Measurements from ENCODE around the gene GABRB2. TPM values are rescaled to one million over a fixed set of nuclear protein-coding genes. Genes with fewer than 3 reads are reported as not detected.

GABRB2 gene
- total RNA-seq, 1 experiment from 2014 or later = not detected

GRCh38 chr5:161372682-161373344, 173.7 kb downstream of the GABRB2 start:
- Histone ChIP-seq H3K27me3 (ENCODE audit: control insufficient read depth, insufficient read depth, low read length) (no peaks in the 10 kb centered on the region), H3K36me3 (ENCODE audit: control insufficient read depth, insufficient read depth, low read length) (no peaks in the 10 kb centered on the region), H3K9me3 (ENCODE audit: control insufficient read depth, insufficient read depth, low read depth, low read length) (no peaks in the 10 kb centered on the region), H3K27ac (ENCODE audit: low read length) (no peak overlapping the region), H3K4me3 (ENCODE audit: low read depth in 2 of 2, low read length in 2 of 2) (no peak overlapping the region), H3K4me1 (ENCODE audit: control insufficient read depth, insufficient read depth, low read length) (no peaks in the 10 kb centered on the region)
- TF ChIP-seq POLR2AphosphoS5 (IDR thresholded peaks at IDR 0.05; ENCODE audit: low read depth, low read length) (no peak), CTCF (IDR thresholded peaks at IDR 0.05) (no peak), REST (IDR thresholded peaks at IDR 0.05; ENCODE audit: insufficient read depth in 1 of 2, low read depth in 2 of 2, low read length in 1 of 2) (no peak), SIN3A (IDR thresholded peaks at IDR 0.05; ENCODE audit: borderline replicate concordance, insufficient read depth, low read depth, low read length) (no peak), TCF7L2 (IDR thresholded peaks at IDR 0.05; ENCODE audit: low read depth, low read length) (no peak)
- no peak for ATAC-seq
- intact Hi-C loops (cut with micrococcal nuclease; ENCODE audit: unreplicated experiment) (no loop called here), in situ Hi-C loops (cut with HindIII; ENCODE audit: low pct_unique_long_range_greater_than_20kb, low sequenced_read_pairs) (no loop called here)
- ChIA-PET POLR2A (no interaction called here), CTCF (no interaction called here)
- no TSS peak for BruUV-seq (replicated peaks)
- no peak for DNase-seq (ENCODE audit: low read depth, low spot score)

- DNase-seq (ENCODE audit: low read depth, low spot score) (no peak), ATAC-seq (no peak)
- no peaks in the 10 kb centered on the region for H3K27me3 ChIP-seq (ENCODE audit: control insufficient read depth, insufficient read depth, low read length)
- intact Hi-C loops (cut with micrococcal nuclease; ENCODE audit: unreplicated experiment) = no loop called here
- no peaks in the 10 kb centered on the region for H3K36me3 ChIP-seq (ENCODE audit: control insufficient read depth, insufficient read depth, low read length)
- BruUV-seq (replicated peaks) = no TSS peak
- H3K27ac ChIP-seq (ENCODE audit: low read length) = no peak overlapping the region
- in situ Hi-C loops (cut with HindIII; ENCODE audit: low pct_unique_long_range_greater_than_20kb, low sequenced_read_pairs) = no loop called here
- H3K9me3 ChIP-seq (ENCODE audit: control insufficient read depth, insufficient read depth, low read depth, low read length) = no peaks in the 10 kb centered on the region
- H3K4me3 ChIP-seq (ENCODE audit: low read depth in 2 of 2, low read length in 2 of 2) = no peak overlapping the region
- ChIA-PET CTCF (no interaction called here), POLR2A (no interaction called here)
- TF ChIP-seq REST (IDR thresholded peaks at IDR 0.05; ENCODE audit: insufficient read depth in 1 of 2, low read depth in 2 of 2, low read length in 1 of 2) = no peak
- TF ChIP-seq TCF7L2 (IDR thresholded peaks at IDR 0.05; ENCODE audit: low read depth, low read length) = no peak
- no peaks in the 10 kb centered on the region for H3K4me1 ChIP-seq (ENCODE audit: control insufficient read depth, insufficient read depth, low read length)
Measured at GRCh38 chr5:161369022-161369421, 177.5 kb downstream of the GABRB2 start.

Measured in Panc1 (cell line).